ENCODE results near the gene CPEB4. TPM values are rescaled to one million over a fixed set of nuclear protein-coding genes. Genes with fewer than 3 reads are reported as not detected.

Gene CPEB4
- total and polyA plus RNA-seq, 2 donors (not counting 3 experiments of a cell fraction or from before 2014, with no cell fraction given): 11.3 to 16.4 TPM

GRCh38 chr5:173997331-173997730, 109.2 kb downstream of the CPEB4 start:
- Histone ChIP-seq H2AFZ (ENCODE audit: low read depth, low read length) (no peak overlapping the region), H3K9me3 (replicated peaks; ENCODE audit: control insufficient read depth, insufficient read depth, low read length) (no peaks in the 10 kb centered on the region), H3K79me2 (ENCODE audit: control insufficient read depth, insufficient read depth, low read length) (no peaks in the 10 kb centered on the region), H3K36me3 (ENCODE audit: control insufficient read depth in 2 of 2, extremely low read depth in 1 of 2, insufficient read depth in 2 of 2, low read length in 2 of 2) (no peaks in the 10 kb centered on the region), H3K4me1 (ENCODE audit: control insufficient read depth, extremely low read depth, insufficient read depth, low read length) (no peaks in the 10 kb centered on the region), H3K27ac (ENCODE audit: insufficient read depth, low read depth, low read length) (no peak overlapping the region), H3K9ac (replicated peaks; ENCODE audit: extremely low read depth, insufficient read depth, low read length) (no peak overlapping the region), H3K4me2 (ENCODE audit: insufficient read depth, low read length) (no peak overlapping the region), H3K4me3 (replicated peaks in 1 of 3; ENCODE audit: insufficient read depth in 1 of 3, low read depth in 1 of 3, low read length in 3 of 3) (no peak overlapping the region), H3K27me3 (ENCODE audit: control insufficient read depth in 2 of 2, insufficient read depth in 2 of 2, low read length in 2 of 2) (no peaks in the 10 kb centered on the region), H4K20me1 (replicated peaks; ENCODE audit: control insufficient read depth, extremely low read depth, insufficient read depth, low read length) (no peaks in the 10 kb centered on the region), H3K9me1 (replicated peaks; ENCODE audit: control insufficient read depth, extremely low read depth, insufficient read depth, low read length) (no peaks in the 10 kb centered on the region)
- TF ChIP-seq MAX (IDR thresholded peaks at IDR 0.05; ENCODE audit: insufficient read depth, insufficient read length) (no peak), JUN (IDR thresholded peaks at IDR 0.05; ENCODE audit: borderline replicate concordance, insufficient read depth, insufficient read length, low read depth) (no peak), MYC (IDR thresholded peaks at IDR 0.05; ENCODE audit: low read depth, low read length) (no peak), FOS (IDR thresholded peaks at IDR 0.05; ENCODE audit: borderline replicate concordance, insufficient read depth, low read length) (no peak), CTCF (IDR thresholded peaks at IDR 0.05; ENCODE audit: extremely low read depth in 1 of 2, insufficient read depth in 1 of 2, low read depth in 1 of 2, low read length in 2 of 2) (no peak), POLR2A (IDR thresholded peaks at IDR 0.05; ENCODE audit: low read depth, low read length) (no peak), POLR2AphosphoS5 (IDR thresholded peaks at IDR 0.05; ENCODE audit: insufficient read depth, low read depth, low read length) (no peak), GATA2 (IDR thresholded peaks at IDR 0.05; ENCODE audit: insufficient read depth, insufficient read length, low read depth, low read length) (no peak), EZH2 (IDR thresholded peaks at IDR 0.05; ENCODE audit: borderline replicate concordance, low read depth, low read length, severe bottlenecking) (no peak)
- POLR2A ChIA-PET: no interaction called here
- intact Hi-C loops (cut with micrococcal nuclease) (no loop called here), dilution Hi-C loops (cut with MboI; ENCODE audit: extremely low pct_ligation_motif_present, low sequenced_read_pairs) (no loop called here)
- no TSS peak for BruUV-seq (replicated peaks)
- CTCF ChIA-PET: no interaction called here
- no peak for DNase-seq (ENCODE audit: low read depth, low spot score)
- FAIRE-seq: no peak

All from endothelial cell of umbilical vein (primary cell).